ENCODE measurements around the gene C1S.

The C1S gene

DNA sequence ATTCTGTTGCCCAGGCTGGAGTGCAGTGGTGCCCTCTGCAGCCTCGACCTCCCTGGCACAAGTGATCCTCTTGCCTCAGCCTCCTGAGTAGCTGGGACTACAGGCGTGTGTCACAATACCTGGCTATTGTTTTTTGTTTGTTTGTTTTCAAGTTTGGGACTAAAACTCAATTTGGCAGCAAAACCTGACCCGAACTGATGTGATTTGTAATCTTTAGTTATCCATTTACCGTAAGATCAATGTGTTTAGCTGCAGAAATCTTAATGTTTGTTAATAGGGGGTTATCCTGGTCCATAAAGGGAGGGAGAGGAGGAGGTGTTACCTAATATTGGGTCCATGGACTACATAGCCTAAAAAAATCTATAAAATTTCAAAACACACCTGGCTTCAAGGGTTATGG lies 738 bp upstream of the C1S start:
- H3K4me3 ChIP-seq (ENCODE audit: low read depth, low read length), result no peak overlapping the region
- TF ChIP-seq, protein P1, sequence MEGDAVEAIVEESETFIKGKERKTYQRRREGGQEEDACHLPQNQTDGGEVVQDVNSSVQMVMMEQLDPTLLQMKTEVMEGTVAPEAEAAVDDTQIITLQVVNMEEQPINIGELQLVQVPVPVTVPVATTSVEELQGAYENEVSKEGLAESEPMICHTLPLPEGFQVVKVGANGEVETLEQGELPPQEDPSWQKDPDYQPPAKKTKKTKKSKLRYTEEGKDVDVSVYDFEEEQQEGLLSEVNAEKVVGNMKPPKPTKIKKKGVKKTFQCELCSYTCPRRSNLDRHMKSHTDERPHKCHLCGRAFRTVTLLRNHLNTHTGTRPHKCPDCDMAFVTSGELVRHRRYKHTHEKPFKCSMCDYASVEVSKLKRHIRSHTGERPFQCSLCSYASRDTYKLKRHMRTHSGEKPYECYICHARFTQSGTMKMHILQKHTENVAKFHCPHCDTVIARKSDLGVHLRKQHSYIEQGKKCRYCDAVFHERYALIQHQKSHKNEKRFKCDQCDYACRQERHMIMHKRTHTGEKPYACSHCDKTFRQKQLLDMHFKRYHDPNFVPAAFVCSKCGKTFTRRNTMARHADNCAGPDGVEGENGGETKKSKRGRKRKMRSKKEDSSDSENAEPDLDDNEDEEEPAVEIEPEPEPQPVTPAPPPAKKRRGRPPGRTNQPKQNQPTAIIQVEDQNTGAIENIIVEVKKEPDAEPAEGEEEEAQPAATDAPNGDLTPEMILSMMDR (IDR thresholded peaks at IDR 0.05; ENCODE audit: borderline replicate concordance, insufficient read depth, low read depth, low read length), result no peak

DNA sequence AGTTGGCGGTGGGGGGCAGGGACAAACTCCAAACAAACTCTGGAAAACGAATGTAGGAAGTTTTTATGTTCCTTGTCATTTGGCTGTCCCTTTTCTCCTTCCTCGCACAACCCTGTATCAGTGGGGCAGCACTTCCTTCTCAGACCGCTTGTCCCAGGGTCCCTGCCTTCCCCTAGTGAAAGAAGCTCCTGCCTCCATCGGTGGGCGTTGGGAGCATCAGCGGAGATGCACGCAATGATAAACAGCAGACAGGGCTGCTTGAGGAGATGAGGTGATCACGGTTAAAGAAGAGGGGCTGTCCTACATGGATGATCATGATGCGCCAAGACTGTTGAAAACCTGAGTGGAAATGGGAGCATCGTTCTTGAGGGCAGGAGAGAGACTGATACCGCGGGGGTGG lies 620 bp downstream of the C1S start:
- TF ChIP-seq, protein P1 (IDR thresholded peaks at IDR 0.05; ENCODE audit: borderline replicate concordance, insufficient read depth, low read depth, low read length), result no peak
- H3K4me3 ChIP-seq (ENCODE audit: low read depth, low read length), result no peak overlapping the region

DNA sequence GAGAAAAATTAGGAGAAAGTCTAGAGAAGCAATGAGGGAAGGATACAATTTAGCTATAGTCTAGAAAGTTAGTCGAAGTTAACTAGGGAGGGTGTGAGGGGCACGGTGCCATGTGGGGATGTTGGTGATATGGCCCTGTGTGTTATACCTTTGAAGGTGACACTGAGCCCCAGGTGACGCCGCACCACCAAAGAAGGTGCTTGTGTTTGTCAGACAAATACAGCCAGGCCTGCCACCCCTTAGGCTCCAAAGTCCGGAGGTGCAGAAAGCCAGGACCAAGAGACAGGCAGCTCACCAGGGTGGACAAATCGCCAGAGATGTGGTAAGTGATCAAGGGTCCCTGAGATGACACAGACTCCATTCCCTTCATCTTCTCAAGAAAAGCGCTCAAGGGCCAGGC lies 1.1 kb downstream of the C1S start:
- no peak overlapping the region for H3K4me3 ChIP-seq (ENCODE audit: low read depth, low read length)
- TF ChIP-seq, protein P1 (IDR thresholded peaks at IDR 0.05; ENCODE audit: borderline replicate concordance, insufficient read depth, low read depth, low read length), result no peak

DNA sequence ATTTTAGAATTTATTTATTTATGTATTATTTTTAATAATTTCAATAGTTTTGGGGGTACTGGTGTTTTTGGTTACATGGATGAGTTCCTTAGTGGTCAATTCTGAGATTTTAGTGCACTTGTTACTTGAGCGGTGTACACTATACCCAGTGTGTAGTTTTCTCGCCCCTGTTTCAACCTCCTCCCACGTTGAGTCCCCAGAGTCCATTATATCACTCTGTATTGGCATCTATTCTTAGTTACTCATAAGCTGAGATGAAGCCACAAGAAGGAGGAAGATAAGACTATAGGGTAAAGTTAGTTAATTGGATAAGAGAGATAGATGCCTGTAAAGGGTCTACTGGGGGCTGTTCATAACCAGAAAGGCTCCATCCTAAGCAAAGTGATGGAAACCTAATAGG lies 4.0 kb downstream of the C1S start:
- TF ChIP-seq, protein P1 (IDR thresholded peaks at IDR 0.05; ENCODE audit: borderline replicate concordance, insufficient read depth, low read depth, low read length), result no peak
- H3K4me3 ChIP-seq (ENCODE audit: low read depth, low read length), result no peak overlapping the region

DNA sequence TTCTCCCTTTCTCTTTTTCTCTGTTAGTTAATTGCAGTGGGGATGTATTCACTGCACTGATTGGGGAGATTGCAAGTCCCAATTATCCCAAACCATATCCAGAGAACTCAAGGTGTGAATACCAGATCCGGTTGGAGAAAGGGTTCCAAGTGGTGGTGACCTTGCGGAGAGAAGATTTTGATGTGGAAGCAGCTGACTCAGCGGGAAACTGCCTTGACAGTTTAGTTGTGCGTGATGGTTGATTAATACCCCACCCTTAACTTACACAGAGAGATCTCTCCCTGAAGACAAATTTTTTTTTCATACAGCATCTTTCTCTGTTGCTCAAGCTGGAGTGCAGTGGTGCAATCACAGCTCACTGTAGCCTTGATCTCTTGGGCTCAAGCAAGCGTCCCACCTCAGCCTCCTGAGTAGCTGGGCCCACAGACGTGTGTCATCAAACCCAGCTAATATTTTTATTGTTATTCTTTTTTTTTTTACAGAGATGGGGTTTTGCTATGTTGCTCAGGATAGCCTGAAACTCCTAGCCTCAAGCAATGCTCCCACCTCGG lies 4.6 kb downstream of the C1S start:
- H3K4me3 ChIP-seq (ENCODE audit: low read depth, low read length), result no peak overlapping the region
- TF ChIP-seq, protein P1 (IDR thresholded peaks at IDR 0.05; ENCODE audit: borderline replicate concordance, insufficient read depth, low read depth, low read length), result no peak

DNA sequence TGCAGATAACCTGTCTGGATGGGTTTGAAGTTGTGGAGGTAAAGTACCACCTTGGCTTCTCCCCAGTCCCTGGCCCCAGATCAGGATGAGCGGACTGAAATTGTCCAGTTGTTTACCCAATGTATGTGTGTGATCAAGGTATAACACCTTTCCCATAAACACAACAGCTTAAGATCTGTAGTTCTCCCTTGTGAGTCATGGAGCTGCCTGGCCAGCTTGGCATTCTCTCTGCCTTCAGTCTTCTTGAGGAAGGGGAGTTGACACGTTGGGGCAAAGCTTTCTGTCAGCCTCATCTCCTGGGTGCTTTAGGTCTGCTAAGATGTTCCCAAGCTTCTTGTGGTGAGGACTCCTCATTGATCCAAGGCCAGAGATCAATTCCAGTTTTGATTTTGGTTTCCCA lies 6.1 kb downstream of the C1S start:
- TF ChIP-seq, protein P1 (IDR thresholded peaks at IDR 0.05; ENCODE audit: borderline replicate concordance, insufficient read depth, low read depth, low read length), result no peak
- H3K4me3 ChIP-seq (ENCODE audit: low read depth, low read length), result no peak overlapping the region

DNA sequence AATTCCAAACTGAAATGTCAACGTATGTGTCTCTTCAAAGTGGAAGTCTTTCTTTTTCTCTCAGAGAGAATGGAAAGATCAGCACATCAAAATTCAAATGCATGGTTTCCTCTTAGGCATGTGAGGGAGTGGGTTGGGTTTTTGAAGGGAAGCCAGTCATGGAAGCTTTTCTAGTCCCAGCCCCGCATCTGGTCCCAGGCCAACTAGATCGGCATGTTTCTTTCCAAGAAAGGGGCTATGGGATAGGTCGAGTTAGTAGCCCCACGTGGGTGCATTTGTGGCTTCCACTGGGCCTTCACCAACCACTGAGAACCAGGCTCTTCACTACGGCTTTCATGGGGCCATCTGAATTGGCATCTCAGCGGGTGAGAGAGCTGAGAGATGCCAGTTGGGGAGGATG lies 6.6 kb downstream of the C1S start:
- TF ChIP-seq, protein P1 (IDR thresholded peaks at IDR 0.05; ENCODE audit: borderline replicate concordance, insufficient read depth, low read depth, low read length), result no peak
- no peak overlapping the region for H3K4me3 ChIP-seq (ENCODE audit: low read depth, low read length)
